Stimulated activated CD4-positive, alpha-beta T cell treated with anti-CD3 and anti-CD28 coated beads, Interleukin-4, amount 100 ng/mL, for 24 hours (primary cell): ENCODE measurements around the gene BAZ1A.

Source experiments
- DNase-seq: peaks from one replicate; pipeline ENCODE4 v3.0.0-alpha.2; 2020

Gene BAZ1A

GRCh38 chr14:34718750-34719304, 156.3 kb downstream of the BAZ1A start:
- DNase-seq, result no peak

GRCh38 chr14:34715127-34715863, 159.9 kb downstream of the BAZ1A start:
- no peak for DNase-seq

- DNase-seq, result peak; percentile 64
These were observed 160.6 kb downstream of the BAZ1A start, which contains the start of gene CFL2 for GRCh38 chr14:34714320-34715126. TSS of gene CFL2 (minus strand) at chr14:34714593. CDS start at chr14:34714540, 53 bp downstream.

GRCh38 chr14:34713681-34714319, 161.4 kb downstream of the BAZ1A start:
- DNase-seq, result peak; percentile 54

GRCh38 chr14:34713122-34713680, 162.0 kb downstream of the BAZ1A start:
- no peak for DNase-seq

DNA sequence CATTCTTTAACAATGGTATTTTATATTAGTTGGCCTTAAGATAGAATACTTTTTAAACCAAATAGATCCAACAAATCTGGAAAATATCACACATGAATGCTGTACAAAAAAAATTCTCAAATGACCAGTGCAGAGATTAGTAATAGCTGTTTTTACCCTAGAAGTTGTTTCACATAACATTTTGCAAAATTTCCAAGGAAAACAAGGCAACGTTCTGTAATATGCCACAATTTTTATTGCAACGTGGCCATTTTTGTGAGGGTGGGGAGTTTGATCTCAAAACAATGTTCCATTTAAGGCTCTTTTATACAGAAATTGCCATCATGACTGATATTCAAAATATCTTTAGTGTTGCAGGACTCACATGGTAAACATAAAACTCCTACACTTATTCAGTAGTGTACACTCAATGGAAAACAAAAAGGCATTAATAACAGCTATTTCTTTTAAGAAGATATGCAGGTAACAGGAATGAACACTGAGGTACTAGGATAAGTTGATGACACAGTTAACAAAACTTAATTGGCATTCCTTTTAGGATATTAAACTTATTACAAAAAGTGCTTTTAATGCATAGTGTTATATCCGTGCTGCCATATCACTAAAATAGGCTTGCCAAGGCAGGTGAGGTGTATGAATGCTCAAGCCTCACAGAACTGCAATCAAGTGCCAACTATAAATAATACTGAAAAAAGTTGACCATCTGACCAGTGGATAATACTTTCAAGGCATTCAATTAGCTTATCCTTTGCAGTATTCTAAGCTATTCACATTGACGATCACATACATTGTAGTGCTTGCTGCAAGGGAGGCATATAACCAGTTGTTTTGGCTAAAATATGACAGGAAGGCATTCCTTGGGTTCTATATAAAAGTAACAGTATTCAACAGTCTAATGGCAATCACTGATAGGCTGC, 163.1 kb downstream of the BAZ1A start:
- DNase-seq, result no peak

GRCh38 chr14:34711169-34711568, 164.0 kb downstream of the BAZ1A start:
- no peak for DNase-seq

GRCh38 chr14:34710744-34711143, 164.4 kb downstream of the BAZ1A start:
- no peak for DNase-seq

- no peak for DNase-seq
These were observed 165.2 kb downstream of the BAZ1A start for GRCh38 chr14:34710006-34710405.

DNA sequence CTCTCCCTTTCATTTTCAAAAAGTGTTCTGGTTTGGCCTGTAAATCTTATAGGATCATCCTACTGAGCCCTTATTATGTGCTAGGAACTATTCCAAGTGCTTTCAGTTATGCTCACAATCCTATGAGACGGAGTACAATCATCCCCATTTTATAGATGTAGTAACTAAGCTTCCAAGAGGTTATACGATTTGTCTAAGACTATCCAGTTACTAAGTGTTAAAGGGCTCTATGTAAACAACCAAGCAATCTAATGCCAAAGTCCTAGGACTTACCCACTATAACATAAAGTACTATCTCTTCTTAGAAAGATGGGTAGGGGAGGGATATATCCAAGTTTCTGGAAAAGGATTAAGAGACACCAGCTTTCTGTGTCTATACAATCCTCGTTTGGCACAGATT, 167.4 kb downstream of the BAZ1A start:
- DNase-seq, result no peak
